Measurements from ENCODE around the gene RAD51B.
"Not testable (repeated sequence)": the region's sequence is repeated elsewhere in the genome, so short reads cannot be mapped to it uniquely, and the experiment has no call there.

RAD51B gene

GRCh38 chr14:68250927-68251768, 431.6 kb downstream of the RAD51B start:
- no peak for DNase-seq (ENCODE audit: low spot score)

- no peak for DNase-seq (ENCODE audit: low spot score)
These were observed 432.2 kb downstream of the RAD51B start for GRCh38 chr14:68251769-68252100.

GRCh38 chr14:68253160-68253780, 433.7 kb downstream of the RAD51B start:
- DNase-seq (ENCODE audit: low spot score): no peak

GRCh38 chr14:68253878-68254528, 434.4 kb downstream of the RAD51B start:
- no peak for DNase-seq (ENCODE audit: low spot score)

- DNase-seq (ENCODE audit: low spot score): no peak
These were observed 435.3 kb downstream of the RAD51B start for GRCh38 chr14:68254669-68255527.

- no peak for DNase-seq (ENCODE audit: low spot score)
These were observed 436.2 kb downstream of the RAD51B start for GRCh38 chr14:68255693-68256178.

GRCh38 chr14:68257969-68258368, 438.4 kb downstream of the RAD51B start:
- no peak for DNase-seq (ENCODE audit: low spot score)

GRCh38 chr14:68258995-68259394, 439.4 kb downstream of the RAD51B start:
- DNase-seq (ENCODE audit: low spot score): not testable (repeated sequence)

GRCh38 chr14:68260121-68260520, 440.5 kb downstream of the RAD51B start:
- DNase-seq (ENCODE audit: low spot score): no peak

- DNase-seq (ENCODE audit: low spot score): no peak
These were observed 441.7 kb downstream of the RAD51B start for GRCh38 chr14:68261092-68261842.

- DNase-seq (ENCODE audit: low spot score): no peak
These were observed 443.0 kb downstream of the RAD51B start for GRCh38 chr14:68262567-68262966.

- DNase-seq (ENCODE audit: low spot score): no peak
These were observed 444.1 kb downstream of the RAD51B start for GRCh38 chr14:68263563-68264259.

- DNase-seq (ENCODE audit: low spot score): no peak
These were observed 444.6 kb downstream of the RAD51B start for GRCh38 chr14:68264260-68264569.

- no peak for DNase-seq (ENCODE audit: low spot score)
These were observed 447.4 kb downstream of the RAD51B start for GRCh38 chr14:68266998-68267397.

- peak; percentile 61 for DNase-seq (ENCODE audit: low spot score)
These were observed 448.6 kb downstream of the RAD51B start for GRCh38 chr14:68268197-68268596.

- DNase-seq (ENCODE audit: low spot score): no peak
These were observed 449.1 kb downstream of the RAD51B start for GRCh38 chr14:68268719-68269118.

GRCh38 chr14:68269136-68269927, 449.8 kb downstream of the RAD51B start:
- DNase-seq (ENCODE audit: low spot score): no peak

- no peak for DNase-seq (ENCODE audit: low spot score)
These were observed 450.8 kb downstream of the RAD51B start for GRCh38 chr14:68270342-68270741.

- DNase-seq (ENCODE audit: low spot score): peak; percentile 36
These were observed 452.4 kb downstream of the RAD51B start for GRCh38 chr14:68271913-68272391.

GRCh38 chr14:68273413-68273812, 453.8 kb downstream of the RAD51B start:
- no peak for DNase-seq (ENCODE audit: low spot score)

Data from globus pallidus (tissue), 1 donor.